Measurements from ENCODE around the gene TBCD. TPM values are rescaled to one million over a fixed set of nuclear protein-coding genes. Genes with fewer than 3 reads are reported as not detected.

The TBCD gene
- polyA plus RNA-seq, 12 donors: 47.5 to 79.6 (median 55.9) TPM; not detected in 1

DNA sequence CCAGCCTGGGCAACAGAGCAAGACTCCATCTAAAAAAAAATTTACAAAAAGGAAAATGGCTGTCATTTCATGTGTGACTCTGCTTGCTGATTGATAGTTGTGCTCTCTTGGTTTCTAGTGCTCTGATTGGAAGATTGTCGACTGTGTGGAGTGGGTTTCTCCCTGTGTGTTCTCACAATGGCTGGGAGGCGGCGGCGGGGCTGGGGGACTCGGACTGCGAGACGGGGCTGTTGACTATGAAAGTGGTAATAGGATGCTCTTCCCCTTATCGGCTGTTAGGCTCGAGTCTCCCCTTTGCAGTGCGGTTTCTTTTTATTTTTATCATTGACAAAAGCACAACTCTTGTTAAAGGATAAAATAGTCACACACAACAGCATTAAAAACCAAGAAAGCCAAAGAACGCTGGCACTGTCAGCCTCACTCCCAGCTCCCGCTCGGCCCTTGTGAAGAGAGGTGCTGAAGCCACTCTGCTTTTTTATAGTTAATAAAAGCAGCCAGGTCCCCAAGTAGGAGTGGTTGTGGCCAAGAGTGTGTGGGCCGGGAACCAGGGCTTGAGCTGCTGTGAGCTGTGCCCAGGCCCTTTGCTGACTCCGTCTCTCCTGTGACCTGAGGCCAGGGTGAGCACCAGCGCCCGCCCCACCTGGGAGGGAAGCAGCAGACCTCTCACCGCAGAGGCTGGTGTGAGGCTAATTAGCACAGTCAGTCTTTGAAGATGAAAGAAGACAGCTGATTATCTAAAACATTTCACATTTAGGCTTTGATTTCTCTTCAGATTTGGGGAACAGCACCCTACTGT is 36.5 kb downstream of the TBCD start:
- no peak for DNase-seq

DNA sequence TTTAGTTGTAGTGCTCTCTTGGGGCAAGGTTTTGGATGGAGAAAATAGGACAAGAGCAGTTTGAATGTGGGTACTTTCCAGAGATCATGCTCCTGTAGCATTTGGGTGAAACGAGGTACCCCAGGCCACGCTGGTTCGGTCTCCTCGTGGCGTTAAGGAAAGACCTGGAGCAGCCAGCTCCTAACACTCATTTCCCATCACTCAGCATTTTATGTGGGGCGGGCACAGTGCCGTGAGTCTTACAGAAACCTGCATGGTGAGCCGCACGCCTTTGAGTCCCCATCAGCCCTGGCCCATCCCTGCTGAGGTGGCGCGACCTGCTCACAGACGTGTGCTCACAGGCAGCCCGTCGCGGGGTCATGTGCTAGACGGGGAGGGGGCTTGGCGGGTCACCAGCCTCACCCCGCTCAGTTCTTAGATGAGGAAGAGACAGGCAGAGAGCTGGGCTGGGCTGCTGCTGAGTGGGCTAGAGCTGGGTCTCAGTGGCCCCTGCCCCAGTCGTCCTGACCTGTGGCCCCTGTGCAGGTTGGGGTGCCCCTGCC is 37.3 kb downstream of the TBCD start:
- DNase-seq: no peak

DNA sequence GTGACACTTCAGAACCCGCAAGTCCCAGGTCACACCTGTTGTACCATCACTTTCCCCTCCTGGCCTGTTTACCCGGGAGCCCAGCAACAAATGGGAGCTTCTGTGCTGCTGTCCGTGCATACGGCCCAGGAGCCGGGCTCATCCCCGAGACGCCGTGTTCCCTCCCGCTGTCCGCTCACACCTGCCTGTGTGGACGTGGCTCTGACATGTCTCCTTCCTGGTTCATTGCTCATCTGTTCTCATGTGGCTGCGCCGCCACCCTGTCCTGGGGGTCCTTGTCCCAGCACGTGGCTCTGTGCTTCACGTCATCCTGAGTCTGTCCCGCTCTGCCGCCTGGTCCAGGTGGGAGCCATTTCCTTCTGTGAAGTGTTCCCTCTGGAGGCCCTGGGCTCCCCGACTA is 37.9 kb downstream of the TBCD start:
- DNase-seq: no peak

DNA sequence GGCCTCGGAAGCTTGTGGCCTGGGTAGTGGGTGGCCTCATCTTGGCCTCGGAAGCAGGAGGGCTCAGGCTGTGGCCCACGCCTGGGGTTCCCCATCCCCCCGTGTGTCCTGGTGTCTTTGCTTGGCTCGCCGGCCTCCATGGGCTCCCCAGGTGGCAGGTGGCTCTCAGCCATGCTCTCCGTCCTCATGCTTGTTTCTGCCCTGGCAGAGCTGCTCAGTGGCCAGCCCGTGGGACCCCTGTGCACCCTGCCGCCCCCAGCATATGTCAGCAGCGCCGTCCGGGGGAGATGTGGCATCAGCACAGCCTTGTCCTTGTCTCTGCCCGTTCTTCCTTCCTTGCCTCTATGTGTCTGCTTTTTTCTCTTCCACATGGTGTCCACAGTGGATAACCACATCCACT is 38.5 kb downstream of the TBCD start:
- DNase-seq: no peak

DNA sequence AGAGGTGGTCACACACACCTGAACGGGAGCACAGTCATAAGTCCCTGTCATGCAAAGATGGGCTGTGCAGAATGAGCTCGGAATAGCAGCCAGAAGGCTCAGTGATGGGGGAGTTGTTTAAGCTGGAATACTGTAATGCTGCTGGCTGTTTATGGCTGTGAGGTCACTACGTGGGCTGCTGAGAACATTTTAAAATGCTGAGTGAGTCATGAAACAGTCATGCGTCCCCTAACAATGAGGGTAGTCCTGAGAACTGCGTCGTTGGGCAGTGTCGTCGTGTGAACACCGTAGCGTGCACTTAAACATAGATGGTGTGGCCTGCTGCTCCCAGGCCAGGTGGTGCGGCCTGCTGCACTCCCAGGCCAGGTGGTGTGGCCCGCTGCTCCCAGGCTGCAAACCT is 39.7 kb downstream of the TBCD start:
- DNase-seq: no peak

DNA sequence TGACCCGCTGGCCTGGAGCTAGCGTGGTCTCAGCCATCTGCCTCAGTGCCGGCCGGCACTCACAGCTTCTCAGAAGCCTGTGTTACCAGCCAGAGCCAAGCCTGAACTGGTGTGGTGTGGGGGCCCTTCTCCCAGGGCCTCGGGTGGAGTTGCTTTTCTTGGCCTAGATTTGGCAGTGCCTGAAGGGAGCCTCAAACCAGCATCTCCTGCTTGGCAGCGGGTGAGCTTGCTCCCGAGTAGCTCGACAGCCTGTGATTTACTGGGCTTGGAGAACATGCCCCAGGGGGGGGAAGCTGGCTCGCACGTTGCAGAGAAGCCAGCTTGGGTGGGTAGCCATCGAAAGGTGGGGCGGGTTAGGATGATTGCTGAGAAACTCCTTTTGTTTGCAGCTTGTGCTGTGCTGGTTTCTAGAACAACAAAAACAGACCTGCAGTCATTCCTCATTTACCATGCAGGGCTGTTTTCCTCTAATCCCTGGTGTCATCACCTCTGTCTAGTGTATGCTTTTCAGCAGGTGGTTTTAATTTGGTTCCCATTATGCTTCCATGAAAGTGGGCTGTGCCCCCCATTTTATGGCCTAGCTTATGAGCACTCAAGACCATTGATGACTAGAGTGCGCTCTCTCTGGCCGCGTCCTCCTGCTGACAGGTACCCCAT is 42.2 kb downstream of the TBCD start:
- no peak for DNase-seq

DNA sequence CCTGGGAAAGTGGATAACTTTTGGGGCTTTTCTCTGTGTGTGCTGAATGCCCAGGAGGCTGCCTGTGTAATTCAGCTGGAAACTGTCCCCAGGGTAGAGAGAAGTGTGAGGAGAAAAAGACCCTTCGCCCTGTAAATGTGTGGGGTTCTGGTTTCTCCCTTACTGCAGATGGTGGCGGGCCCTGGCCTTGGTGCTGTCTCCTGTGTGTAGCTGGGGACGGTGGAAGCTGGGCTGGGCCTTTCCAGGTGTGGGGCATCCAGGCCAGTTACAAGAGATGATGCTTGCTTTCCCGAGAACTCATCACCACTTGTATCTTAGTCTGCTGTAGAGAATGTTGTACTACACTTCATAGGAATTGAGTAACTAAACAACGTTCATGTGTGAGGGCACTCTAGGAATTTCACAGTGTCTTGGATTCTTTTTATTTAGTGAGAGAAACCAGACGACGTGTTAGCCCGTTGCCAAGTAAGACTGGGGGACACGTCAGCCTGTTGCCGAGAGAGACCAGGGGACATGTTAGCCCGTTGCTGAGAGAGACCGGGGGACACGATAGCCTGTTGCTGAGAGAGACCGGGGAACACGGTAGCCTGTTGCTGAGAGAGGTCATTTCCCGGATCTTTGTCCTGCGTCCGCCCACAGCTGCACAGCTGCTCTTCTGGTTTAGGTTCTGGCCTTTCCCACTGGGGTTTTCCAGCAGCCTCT is 43.1 kb downstream of the TBCD start:
- peak; percentile 69 for DNase-seq

DNA sequence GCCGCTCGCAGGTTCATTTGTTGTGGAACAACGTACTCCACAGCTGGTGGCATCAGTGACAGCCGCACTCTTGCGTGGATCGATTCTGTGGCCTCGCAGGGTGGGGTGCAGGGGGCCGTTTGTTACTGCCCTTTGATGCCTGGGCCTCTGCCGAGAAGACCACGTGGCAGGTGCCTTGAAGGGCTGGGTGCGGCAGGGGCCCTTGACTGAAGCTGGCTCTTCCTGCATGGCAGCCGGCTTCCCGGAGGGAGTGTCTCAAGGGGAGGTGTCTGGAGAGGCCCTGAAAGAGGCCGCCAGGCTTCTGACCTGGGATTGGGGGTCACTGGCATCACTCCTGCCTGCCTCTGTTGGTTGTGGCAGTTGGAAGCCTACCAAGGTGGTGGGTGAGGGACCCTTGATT is 43.8 kb downstream of the TBCD start:
- no peak for DNase-seq

DNA sequence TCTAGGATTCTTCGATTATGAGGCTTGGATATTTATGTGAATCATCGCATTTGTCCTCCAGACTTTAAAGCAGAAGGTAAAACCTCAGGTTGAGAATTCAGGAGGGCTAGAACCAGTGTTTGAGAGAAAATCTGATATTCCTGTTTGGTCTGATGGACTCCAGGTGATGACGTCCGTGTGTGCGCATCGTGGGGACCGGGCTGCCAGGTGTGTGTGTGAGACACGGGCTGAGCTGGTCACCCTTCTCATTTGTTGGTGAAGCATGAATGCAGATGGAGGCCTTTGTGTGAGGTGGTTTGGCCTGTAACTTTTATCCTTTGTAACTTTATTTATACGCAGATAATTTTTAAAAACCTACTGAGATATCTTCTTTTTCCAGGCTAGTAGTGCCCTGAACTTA is 45.2 kb downstream of the TBCD start:
- DNase-seq: no peak

DNA sequence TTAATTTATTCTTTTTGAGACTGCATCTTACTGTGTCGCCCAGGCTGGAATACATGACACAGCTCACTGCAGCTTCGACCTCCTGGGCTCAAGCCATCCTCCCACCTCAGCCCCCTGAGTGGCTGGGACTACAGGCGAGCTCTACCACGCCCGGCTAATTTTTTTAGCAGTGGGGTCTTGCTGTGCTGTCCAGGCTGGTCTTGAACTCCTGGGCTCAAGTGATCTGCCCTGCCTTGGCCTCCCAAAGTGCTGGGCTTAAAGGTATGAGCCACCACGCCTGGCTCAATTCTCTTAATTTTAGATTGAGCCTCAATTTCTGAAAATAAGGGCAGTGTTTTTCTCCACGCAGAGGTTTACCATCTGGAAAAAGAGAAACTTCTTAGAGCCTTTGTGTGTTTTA is 46.9 kb downstream of the TBCD start:
- no peak for DNase-seq

DNA sequence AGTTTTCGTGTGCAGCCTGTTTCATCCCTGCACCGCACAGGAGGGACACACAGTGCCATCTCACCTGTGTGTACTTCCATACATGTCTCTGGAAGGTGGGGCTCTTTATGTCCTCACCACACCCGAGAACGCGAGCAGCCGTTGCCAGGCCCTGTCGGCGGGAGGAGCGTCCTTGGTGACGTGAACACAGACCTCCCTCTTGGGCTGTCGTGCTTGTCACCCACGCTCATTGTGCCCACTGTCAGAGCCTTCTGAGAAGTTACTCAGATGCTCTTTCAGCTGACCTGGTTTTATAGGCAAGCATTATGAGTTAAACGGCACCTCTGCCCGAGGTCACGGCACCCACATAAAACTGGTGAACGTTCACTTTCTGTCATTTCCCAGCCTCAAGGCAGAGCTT is 47.7 kb downstream of the TBCD start:
- DNase-seq: no peak

DNA sequence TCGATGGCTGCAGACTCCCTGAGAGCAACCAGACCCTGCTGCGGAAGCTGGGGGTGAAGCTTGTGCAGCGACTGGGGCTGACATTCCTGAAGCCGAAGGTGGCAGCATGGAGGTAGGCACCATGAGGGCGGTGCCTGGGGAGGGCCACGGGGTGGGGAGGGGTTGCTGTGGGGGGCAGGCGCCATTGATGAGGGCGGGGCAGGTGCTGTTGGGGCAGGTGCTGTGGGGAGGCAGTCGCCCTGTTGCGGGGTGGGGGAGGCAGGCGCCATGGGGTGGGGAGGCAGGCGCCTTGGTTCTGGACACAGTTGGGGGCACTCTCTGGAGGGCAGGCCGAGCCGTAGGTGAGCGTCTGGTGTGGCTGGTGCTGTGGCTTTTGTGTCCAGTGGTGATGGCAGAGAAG is 49.0 kb downstream of the TBCD start:
- no peak for DNase-seq

DNA sequence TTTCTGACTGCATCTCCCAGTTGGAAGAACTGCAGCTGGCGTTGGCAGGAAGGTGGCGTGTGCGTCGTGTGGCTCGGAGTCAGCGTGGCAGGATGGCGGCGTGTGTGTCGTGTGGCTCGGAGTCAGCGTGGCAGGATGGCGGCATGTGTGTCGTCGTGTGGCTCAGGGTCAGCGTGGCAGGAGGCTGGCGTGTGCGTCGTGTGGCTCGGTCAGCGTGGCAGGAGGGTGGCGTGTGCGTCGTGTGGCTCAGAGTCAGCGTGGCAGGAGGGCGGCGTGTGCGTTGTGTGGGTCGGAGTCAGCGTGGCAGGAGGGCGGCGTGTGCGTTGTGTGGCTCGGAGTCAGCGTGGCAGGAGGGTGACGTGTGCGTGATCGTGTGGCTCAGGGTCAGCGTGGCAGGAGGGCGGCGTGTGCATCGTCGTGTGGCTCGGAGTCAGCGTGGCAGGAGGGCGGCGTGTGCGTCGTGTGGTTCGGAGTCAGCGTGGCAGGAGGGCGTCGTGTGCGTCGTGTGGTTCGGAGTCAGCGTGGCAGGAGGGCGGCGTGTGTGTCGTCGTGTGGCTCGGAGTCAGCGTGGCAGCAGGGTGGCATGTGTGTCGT is 49.6 kb downstream of the TBCD start:
- no peak for DNase-seq

DNA sequence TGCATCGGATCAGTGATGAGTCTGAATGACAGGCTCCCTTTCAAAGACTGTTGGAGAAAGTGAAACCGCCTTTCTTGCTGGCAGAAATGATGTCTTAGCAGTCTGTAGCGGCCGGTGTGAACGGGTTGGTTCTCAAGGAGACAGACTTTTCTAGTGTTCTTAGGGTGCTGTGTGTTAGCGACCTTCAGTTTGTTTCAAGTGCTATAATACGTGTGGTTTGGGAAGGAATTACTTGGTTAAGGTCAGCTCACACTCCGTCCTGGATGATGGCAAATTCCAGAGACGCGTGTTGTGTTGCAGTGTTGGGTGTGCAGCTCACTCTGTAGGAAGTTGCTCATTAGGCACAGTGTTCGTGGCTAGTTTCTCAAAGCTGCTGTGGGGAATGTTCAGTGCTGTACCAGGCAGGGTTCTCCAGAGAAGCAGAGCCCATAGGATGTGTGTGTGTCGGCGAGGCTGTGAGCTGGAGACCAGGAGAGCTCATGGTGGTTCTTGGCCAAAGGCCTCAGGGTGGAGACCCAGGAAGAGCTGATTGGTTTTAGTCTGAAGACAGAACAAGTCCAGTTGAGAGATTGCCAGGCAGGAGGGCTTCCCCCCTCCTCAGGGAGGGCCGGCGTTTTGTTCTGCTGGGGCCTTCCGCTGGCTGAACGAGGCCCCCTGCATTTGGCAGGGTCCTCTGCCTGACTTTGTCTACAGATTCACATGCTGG is 50.4 kb downstream of the TBCD start:
- DNase-seq: peak; percentile 50

DNA sequence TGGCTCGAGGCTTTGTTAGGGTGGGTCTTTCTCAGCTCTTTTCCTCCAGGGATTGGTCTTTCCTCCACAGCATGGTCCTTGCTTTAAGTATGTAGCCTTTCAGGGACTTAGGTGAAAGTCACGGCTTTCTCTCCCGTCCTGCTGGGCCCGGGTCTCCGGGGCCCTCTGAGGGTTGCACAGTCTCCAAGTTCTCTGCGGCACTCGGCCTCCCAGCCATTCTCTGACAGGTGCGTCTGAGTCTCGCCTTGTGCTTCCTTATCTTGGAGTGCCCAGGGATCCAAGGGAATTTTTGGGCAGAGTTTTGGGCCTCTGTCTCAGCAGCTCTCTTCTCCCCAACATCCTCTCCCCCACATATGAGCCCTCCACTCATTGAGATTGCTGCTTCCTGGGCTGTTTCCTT is 51.3 kb downstream of the TBCD start:
- DNase-seq: no peak

DNA sequence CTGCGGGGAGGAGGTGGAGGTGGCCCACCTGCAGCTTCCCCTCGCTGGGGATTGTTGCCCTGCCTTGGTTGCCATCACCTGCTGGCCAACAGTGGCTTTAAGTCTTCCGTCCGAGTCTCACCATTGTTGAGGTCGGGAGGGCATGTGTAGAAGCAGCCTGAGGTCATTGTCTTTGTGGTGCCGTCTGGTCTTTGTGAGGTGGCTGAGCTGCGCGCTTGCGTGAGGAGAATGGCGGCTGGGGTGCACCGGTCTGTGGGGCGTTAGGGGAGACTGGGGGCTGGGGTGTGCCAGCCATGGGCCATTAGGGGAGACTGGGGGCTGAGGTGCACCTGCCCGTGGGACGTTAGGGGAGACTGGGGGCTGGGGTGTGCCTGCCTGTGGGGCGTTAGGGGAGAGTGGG is 51.7 kb downstream of the TBCD start:
- DNase-seq: no peak

DNA sequence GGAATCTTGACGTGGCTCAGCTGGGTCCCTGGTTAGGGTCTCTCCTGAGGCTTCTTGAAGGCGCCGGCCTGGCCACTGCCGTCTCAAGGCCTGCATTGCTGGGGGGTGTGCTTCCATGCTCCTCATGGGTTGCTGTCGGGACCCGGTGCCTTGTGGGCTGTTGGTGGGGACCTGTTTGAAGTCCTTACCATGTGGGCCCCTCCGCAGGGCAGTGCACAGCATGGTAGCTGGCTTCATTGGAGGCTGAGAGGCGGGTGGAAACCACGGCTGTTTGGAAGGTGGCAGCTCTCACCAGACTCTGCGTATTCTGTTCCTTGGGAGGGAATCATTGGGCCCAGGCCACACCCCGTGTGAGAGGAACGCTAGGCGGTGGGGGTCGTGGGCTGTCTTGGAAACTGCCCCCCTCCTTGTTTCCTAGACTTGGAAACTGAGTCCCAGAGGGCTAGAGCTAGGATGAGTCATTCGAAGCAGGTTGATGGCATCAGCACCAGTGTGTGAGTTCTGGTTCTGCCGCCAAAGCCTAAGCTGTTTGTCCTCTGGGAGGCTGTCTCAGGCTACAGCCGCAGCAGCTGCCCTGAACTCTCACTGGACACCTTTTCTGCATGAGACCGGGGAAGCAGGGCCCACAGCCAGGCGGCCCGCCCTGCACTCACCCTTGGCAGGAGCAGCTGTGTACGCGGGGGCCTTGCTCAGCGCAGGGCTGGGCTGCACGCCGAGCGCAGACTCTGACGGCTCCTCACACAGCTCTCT is 52.8 kb downstream of the TBCD start:
- DNase-seq: peak; percentile 92

DNA sequence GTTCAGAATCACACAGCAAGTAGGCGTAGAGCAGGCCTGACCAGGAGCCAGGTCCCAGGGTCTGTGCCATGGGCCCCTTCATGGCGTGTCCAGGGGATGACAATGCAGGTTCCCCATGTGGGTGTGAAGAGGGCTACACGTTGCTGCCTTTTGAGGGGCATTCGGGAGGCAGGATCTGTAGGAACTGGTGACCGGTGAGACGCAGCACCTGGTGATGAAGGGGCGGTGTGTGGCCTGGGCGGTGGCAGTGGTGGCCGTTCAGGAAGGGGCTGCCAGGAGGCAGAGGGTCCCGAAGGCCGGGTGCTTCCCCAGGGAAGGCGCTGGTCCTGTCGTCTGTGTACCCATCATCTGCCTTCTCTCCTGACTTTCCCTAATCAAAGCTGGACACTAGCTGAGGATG is 53.4 kb downstream of the TBCD start:
- DNase-seq: no peak

DNA sequence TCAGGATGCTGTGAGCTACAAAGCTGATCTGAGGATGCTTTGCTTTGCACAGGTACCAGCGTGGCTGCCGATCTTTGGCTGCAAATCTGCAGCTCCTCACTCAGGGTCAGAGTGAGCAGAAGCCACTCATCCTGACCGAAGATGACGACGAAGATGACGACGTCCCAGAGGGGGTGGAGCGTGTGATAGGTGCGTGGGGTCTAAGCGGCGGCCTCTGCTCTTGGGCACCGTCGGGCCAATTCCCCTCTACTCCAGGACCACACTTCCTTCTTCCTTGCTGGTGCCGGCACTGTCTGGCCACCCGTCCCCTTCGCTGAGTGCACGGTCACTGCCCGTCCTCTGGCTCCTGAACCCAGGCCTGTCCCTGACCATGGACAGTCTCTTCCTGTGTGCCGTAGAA is 54.0 kb downstream of the TBCD start:
- no peak for DNase-seq

DNA sequence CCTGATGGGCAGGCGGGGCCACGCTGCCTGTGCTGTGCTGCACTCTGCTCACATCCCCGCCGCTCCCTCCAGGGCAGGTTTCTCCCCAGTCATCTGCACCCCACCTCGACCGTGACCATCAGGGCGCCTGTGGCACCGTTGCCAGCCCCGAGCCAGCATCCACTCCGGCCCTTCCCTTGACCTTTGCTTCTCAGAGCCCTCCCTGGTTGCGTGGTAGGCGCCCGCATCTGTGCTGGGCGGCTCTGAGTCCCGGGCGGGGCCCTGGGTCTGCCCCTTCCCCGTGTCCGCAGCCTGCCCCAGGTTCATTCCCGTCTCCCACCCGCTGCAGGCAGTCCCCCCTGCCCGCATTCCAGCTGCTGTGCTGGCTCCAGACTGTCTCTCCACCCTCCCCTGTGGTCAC is 54.8 kb downstream of the TBCD start:
- DNase-seq: no peak

DNA sequence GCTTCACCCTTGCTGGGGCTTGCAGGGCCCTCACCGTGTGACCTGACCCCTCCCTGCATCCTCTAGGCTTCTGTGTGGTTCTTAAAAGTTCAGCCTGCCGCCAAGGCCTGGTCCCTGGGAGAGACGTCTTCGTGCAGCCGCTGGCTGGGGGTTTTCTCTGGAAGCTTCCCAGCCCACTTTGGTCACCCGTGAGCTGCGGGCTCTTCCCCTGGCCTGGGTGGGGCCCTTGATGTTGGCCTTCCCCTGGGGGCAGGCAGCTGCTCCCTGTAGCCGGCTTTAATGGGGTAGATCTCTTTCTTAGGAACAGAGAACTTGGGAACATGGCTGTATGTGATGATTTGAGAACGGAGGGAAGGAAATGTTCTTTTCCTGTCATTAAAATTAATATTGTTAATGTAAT is 55.2 kb downstream of the TBCD start:
- DNase-seq: no peak

Measured in muscle of arm (tissue), 12 donors.